Trophoblast cell (in vitro differentiated cells and primary cell): ENCODE measurements around the gene IMMP2L.

ENCODE experiments used
- DNase-seq, 2 donors: peaks; one replicate each; pipeline ENCODE4 v3.0.0-alpha.2; 2016
- H2AFZ ChIP-seq: 2 replicates; pipeline ENCODE4 v1.6.1; 2013; ENCODE audit warnings: low read length, moderate library complexity, mild to moderate bottlenecking; ENCODE audit not compliant: insufficient read depth, poor library complexity
- H2AK5ac ChIP-seq: 2 replicates; pipeline ENCODE4 v1.6.1; 2013; ENCODE audit warnings: mild to moderate bottlenecking, low read length
- H2BK120ac ChIP-seq: 2 replicates; pipeline ENCODE4 v1.6.1; 2013; ENCODE audit warnings: low read length, mild to moderate bottlenecking, moderate library complexity; ENCODE audit not compliant: insufficient read depth, poor library complexity
- H2BK12ac ChIP-seq: 2 replicates; pipeline ENCODE4 v1.6.1; 2013; ENCODE audit warnings: mild to moderate bottlenecking, low read length, moderate library complexity
- H2BK5ac ChIP-seq: 2 replicates; pipeline ENCODE4 v1.6.1; 2013; ENCODE audit warnings: low read length, low read depth, moderate library complexity, mild to moderate bottlenecking; ENCODE audit not compliant: poor library complexity
- H3K14ac ChIP-seq: 2 replicates; pipeline ENCODE4 v1.6.1; 2013; ENCODE audit warnings: mild to moderate bottlenecking, low read length
- H3K18ac ChIP-seq: 2 replicates; pipeline ENCODE4 v1.6.1; 2013; ENCODE audit warnings: mild to moderate bottlenecking, low read length
- H3K23ac ChIP-seq: 2 replicates; pipeline ENCODE4 v1.6.1; 2013; ENCODE audit warnings: low read length
- H3K27ac ChIP-seq: 2 replicates; pipeline ENCODE4 v1.5.1; 2013; ENCODE audit warnings: low read depth, mild to moderate bottlenecking, inconsistent platforms, low read length, moderate library complexity
- H3K27me3 ChIP-seq: 2 replicates; pipeline ENCODE4 v1.6.1; 2013; ENCODE audit warnings: inconsistent platforms, mild to moderate bottlenecking, low read length, moderate library complexity; ENCODE audit not compliant: insufficient read depth
- H3K36me3 ChIP-seq, 2 experiments: 1 replicate in 1 of 2; 2 replicates in 1 of 2; pipeline ENCODE4 v1.6.1; 2013; ENCODE audit warnings: low read length in 2 of 2, mild to moderate bottlenecking in 2 of 2, moderate library complexity in 1 of 2; ENCODE audit not compliant: insufficient read depth in 2 of 2, control insufficient read depth in 1 of 2
- H3K4ac ChIP-seq: 2 replicates; pipeline ENCODE4 v1.6.1; 2013; ENCODE audit warnings: low read depth, mild to moderate bottlenecking, low read length, moderate library complexity
- H3K4me1 ChIP-seq, 2 experiments: 1 replicate in 1 of 2; 2 replicates in 1 of 2; pipeline ENCODE4 v1.6.1; 2013; ENCODE audit warnings: low read length in 2 of 2, mild to moderate bottlenecking in 2 of 2, moderate library complexity in 1 of 2; ENCODE audit not compliant: insufficient read depth in 2 of 2, control insufficient read depth in 1 of 2
- H3K4me2 ChIP-seq: 2 replicates; pipeline ENCODE4 v1.6.1; 2013; ENCODE audit warnings: inconsistent platforms, mild to moderate bottlenecking, low read length, moderate library complexity
- H3K4me3 ChIP-seq: 2 replicates; pipeline ENCODE4 v1.5.1; 2013; ENCODE audit warnings: mild to moderate bottlenecking, low read depth, low read length, inconsistent platforms
- H3K79me1 ChIP-seq: one replicate; pipeline ENCODE4 v1.6.1; 2013; ENCODE audit warnings: low read length
- H3K79me2 ChIP-seq: 2 replicates; pipeline ENCODE4 v1.6.1; 2013; ENCODE audit warnings: low read length, mild to moderate bottlenecking; ENCODE audit not compliant: control insufficient read depth, insufficient read depth, poor library complexity
- H3K9ac ChIP-seq: 2 replicates; pipeline ENCODE4 v1.6.1; 2013; ENCODE audit warnings: mild to moderate bottlenecking, low read length
- H3K9me3 ChIP-seq: 2 replicates; pipeline ENCODE4 v1.6.1; 2013; ENCODE audit warnings: low read depth, mild to moderate bottlenecking, control low read depth, inconsistent platforms, low read length; ENCODE audit not compliant: insufficient read depth
- H4K12ac ChIP-seq: 2 replicates; pipeline ENCODE4 v1.6.1; 2013; ENCODE audit warnings: low read depth, mild to moderate bottlenecking, low read length, moderate library complexity
- H4K8ac ChIP-seq: 2 replicates; pipeline ENCODE4 v1.6.1; 2013; ENCODE audit warnings: low read depth, mild to moderate bottlenecking, low read length, moderate library complexity
- H4K91ac ChIP-seq: one replicate; pipeline ENCODE4 v1.6.1; 2013; ENCODE audit warnings: low read depth, mild to moderate bottlenecking, low read length, moderate library complexity
- WGBS: extraction: QIAGEN DNeasy Blood & Tissue Kit; methylation state at CpG from one replicate; pipeline ENCODE4 v1.1.7; 2013; ENCODE audit warnings: missing lambda C conversion rate; ENCODE audit not compliant: insufficient read length, insufficient coverage; ENCODE audit errors: extremely low coverage; 5-methylcytosine and 5-hydroxymethylcytosine counted together

The IMMP2L gene

GRCh38 chr7:110877016-110877415, 685.3 kb downstream of the IMMP2L start:
- no peak overlapping the region for H3K4ac ChIP-seq
- WGBS, result no CpG with 5 or more reads among the region's 1 CpG
- H3K79me2 ChIP-seq, result no peaks in the 10 kb centered on the region
- H3K27ac ChIP-seq, result no peak overlapping the region
- no peak overlapping the region for H2AK5ac ChIP-seq
- no peak overlapping the region for H3K4me2 ChIP-seq
- H3K4me3 ChIP-seq, result no peak overlapping the region
- H2BK120ac ChIP-seq, result no peak overlapping the region
- no peaks in the 10 kb centered on the region for H3K4me1 ChIP-seq
- H2BK12ac ChIP-seq, result no peak overlapping the region
- no peak overlapping the region for H3K23ac ChIP-seq
- H4K91ac ChIP-seq, result no peak overlapping the region
- H3K9me3 ChIP-seq, result no peaks in the 10 kb centered on the region
- no peak for DNase-seq
- H3K9ac ChIP-seq, result no peak overlapping the region
- no peaks in the 10 kb centered on the region for H3K79me1 ChIP-seq
- no peak overlapping the region for H2AFZ ChIP-seq
- no peak overlapping the region for H4K12ac ChIP-seq
- H2BK5ac ChIP-seq, result no peak overlapping the region
- no peak overlapping the region for H3K18ac ChIP-seq
- H3K36me3 ChIP-seq, result no peaks in the 10 kb centered on the region
- no peaks in the 10 kb centered on the region for H3K27me3 ChIP-seq
- no peak overlapping the region for H3K14ac ChIP-seq
- no peak overlapping the region for H4K8ac ChIP-seq

GRCh38 chr7:110875346-110875745, 686.9 kb downstream of the IMMP2L start:
- Histone ChIP-seq H3K9me3 (no peaks in the 10 kb centered on the region), H3K36me3 (no peaks in the 10 kb centered on the region), H3K23ac (no peak overlapping the region), H3K27me3 (no peaks in the 10 kb centered on the region), H3K18ac (no peak overlapping the region), H3K79me1 (no peaks in the 10 kb centered on the region), H3K4me3 (no peak overlapping the region), H2AK5ac (no peak overlapping the region), H4K91ac (no peak overlapping the region), H3K4ac (no peak overlapping the region), H3K4me1 (no peaks in the 10 kb centered on the region), H2BK5ac (no peak overlapping the region), H3K14ac (no peak overlapping the region), H3K4me2 (no peak overlapping the region), H4K8ac (no peak overlapping the region), H2BK120ac (no peak overlapping the region), H2BK12ac (no peak overlapping the region), H3K9ac (no peak overlapping the region), H3K27ac (no peak overlapping the region), H2AFZ (no peak overlapping the region), H3K79me2 (no peaks in the 10 kb centered on the region), H4K12ac (no peak overlapping the region)
- DNase-seq, result no peak
- WGBS, result no CpG with 5 or more reads among the region's 1 CpG

- no peaks in the 10 kb centered on the region for H3K4me1 ChIP-seq
- no peaks in the 10 kb centered on the region for H3K79me2 ChIP-seq
- no peaks in the 10 kb centered on the region for H3K9me3 ChIP-seq
- no peaks in the 10 kb centered on the region for H3K27me3 ChIP-seq
- H2BK5ac ChIP-seq, result no peak overlapping the region
- no CpG with 5 or more reads among the region's 1 CpG for WGBS
- no peaks in the 10 kb centered on the region for H3K36me3 ChIP-seq
- no peak overlapping the region for H3K18ac ChIP-seq
- DNase-seq, result no peak
- H2BK12ac ChIP-seq, result no peak overlapping the region
- H4K8ac ChIP-seq, result no peak overlapping the region
- H3K27ac ChIP-seq, result no peak overlapping the region
- no peak overlapping the region for H3K4me2 ChIP-seq
- no peak overlapping the region for H3K9ac ChIP-seq
- no peak overlapping the region for H2BK120ac ChIP-seq
- H4K91ac ChIP-seq, result no peak overlapping the region
- H3K4ac ChIP-seq, result no peak overlapping the region
- H3K23ac ChIP-seq, result no peak overlapping the region
- H2AFZ ChIP-seq, result no peak overlapping the region
- H2AK5ac ChIP-seq, result no peak overlapping the region
- H4K12ac ChIP-seq, result no peak overlapping the region
- no peak overlapping the region for H3K4me3 ChIP-seq
- no peak overlapping the region for H3K14ac ChIP-seq
- no peaks in the 10 kb centered on the region for H3K79me1 ChIP-seq
Measured at GRCh38 chr7:110871856-110872255, 690.4 kb downstream of the IMMP2L start.

GRCh38 chr7:110870926-110871325, 691.4 kb downstream of the IMMP2L start:
- Histone ChIP-seq H4K91ac (no peak overlapping the region), H3K36me3 (no peaks in the 10 kb centered on the region), H2BK5ac (no peak overlapping the region), H3K27ac (no peak overlapping the region), H2AK5ac (no peak overlapping the region), H4K8ac (no peak overlapping the region), H3K4ac (no peak overlapping the region), H2AFZ (no peak overlapping the region), H3K79me1 (no peaks in the 10 kb centered on the region), H3K14ac (no peak overlapping the region), H3K79me2 (no peaks in the 10 kb centered on the region), H3K23ac (no peak overlapping the region), H3K9ac (no peak overlapping the region), H3K9me3 (no peaks in the 10 kb centered on the region), H3K4me3 (no peak overlapping the region), H3K27me3 (no peaks in the 10 kb centered on the region), H2BK120ac (no peak overlapping the region), H2BK12ac (no peak overlapping the region), H4K12ac (no peak overlapping the region), H3K4me2 (no peak overlapping the region), H3K4me1 (no peaks in the 10 kb centered on the region), H3K18ac (no peak overlapping the region)
- WGBS, result no CpG with 5 or more reads among the region's 6 CpGs
- no peak for DNase-seq
